ENCODE data around the gene SIRPA.
"Not testable (repeated sequence)": the region's sequence is repeated elsewhere in the genome, so short reads cannot be mapped to it uniquely, and the experiment has no call there.

DNA sequence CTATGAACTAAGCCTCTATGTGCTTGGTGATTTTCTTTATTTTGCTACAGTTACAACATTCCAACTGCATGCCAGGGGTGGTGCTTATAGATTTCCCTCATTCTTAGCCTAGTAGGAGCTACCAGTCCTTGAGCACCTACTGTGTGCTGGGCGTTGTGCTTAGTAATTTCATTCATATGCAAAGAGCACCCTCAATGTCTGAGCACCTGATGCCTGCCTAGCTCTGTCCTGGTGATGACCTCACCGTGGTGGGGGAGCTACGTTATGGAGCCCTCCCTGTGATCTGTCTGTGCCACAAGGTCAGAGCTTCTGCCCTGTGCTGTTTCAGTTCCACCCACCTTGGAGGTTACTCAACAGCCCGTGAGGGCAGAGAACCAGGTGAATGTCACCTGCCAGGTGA, 26.8 kb downstream of the SIRPA start:
- TF ChIP-seq, protein P1, sequence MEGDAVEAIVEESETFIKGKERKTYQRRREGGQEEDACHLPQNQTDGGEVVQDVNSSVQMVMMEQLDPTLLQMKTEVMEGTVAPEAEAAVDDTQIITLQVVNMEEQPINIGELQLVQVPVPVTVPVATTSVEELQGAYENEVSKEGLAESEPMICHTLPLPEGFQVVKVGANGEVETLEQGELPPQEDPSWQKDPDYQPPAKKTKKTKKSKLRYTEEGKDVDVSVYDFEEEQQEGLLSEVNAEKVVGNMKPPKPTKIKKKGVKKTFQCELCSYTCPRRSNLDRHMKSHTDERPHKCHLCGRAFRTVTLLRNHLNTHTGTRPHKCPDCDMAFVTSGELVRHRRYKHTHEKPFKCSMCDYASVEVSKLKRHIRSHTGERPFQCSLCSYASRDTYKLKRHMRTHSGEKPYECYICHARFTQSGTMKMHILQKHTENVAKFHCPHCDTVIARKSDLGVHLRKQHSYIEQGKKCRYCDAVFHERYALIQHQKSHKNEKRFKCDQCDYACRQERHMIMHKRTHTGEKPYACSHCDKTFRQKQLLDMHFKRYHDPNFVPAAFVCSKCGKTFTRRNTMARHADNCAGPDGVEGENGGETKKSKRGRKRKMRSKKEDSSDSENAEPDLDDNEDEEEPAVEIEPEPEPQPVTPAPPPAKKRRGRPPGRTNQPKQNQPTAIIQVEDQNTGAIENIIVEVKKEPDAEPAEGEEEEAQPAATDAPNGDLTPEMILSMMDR (conservative IDR thresholded peaks at IDR 0.05; ENCODE audit: low read depth, low read length): not testable (repeated sequence)
- not testable (repeated sequence) for TF ChIP-seq RFX5 (IDR thresholded peaks at IDR 0.05; ENCODE audit: low read depth, low read length); POLR2A (IDR thresholded peaks at IDR 0.05; ENCODE audit: low read depth, low read length); CEBPB (IDR thresholded peaks at IDR 0.05; ENCODE audit: low read depth, low read length); MXI1 (IDR thresholded peaks at IDR 0.05; ENCODE audit: borderline replicate concordance, low read depth, low read length); USF2 (IDR thresholded peaks at IDR 0.05; ENCODE audit: low read depth, low read length); MAZ (IDR thresholded peaks at IDR 0.05; ENCODE audit: borderline replicate concordance, low read depth, low read length); FOS (IDR thresholded peaks at IDR 0.05; ENCODE audit: low read depth, low read length); NFE2L2 (IDR thresholded peaks at IDR 0.05; ENCODE audit: low read depth, low read length); ELK1 (IDR thresholded peaks at IDR 0.05; ENCODE audit: borderline replicate concordance, low read depth, low read length); RAD21 (IDR thresholded peaks at IDR 0.05; ENCODE audit: low read length); MAFK (IDR thresholded peaks at IDR 0.05; ENCODE audit: low read depth, low read length); BHLHE40 (IDR thresholded peaks at IDR 0.05; ENCODE audit: low read depth, low read length)
